Measurements from ENCODE around the gene FAM83D. TPM values are rescaled to one million over a fixed set of nuclear protein-coding genes. Genes with fewer than 3 reads are reported as not detected.

The FAM83D gene
- total RNA-seq, 1 donor from 2014 or later: 0.77 TPM

GRCh38 chr20:38930242-38930569 lies 4.0 kb downstream of the FAM83D start:
- H3K27me3 ChIP-seq (ENCODE audit: low read depth): no peaks in the 10 kb centered on the region
- no peak for TF ChIP-seq CTCF (IDR thresholded peaks at IDR 0.05; ENCODE audit: borderline replicate concordance)
- intact Hi-C loops (cut with micrococcal nuclease): no loop called here
- peaks cover 22% of the 10 kb centered on the region for H3K4me1 ChIP-seq
- no peak overlapping the region for H3K4me3 ChIP-seq
- no peak overlapping the region for H3K27ac ChIP-seq (replicated peaks)
- no peaks in the 10 kb centered on the region for H3K36me3 ChIP-seq
- no peaks in the 10 kb centered on the region for H3K9me3 ChIP-seq (replicated peaks)
- DNase-seq: no peak

GRCh38 chr20:38931984-38932383 lies 5.8 kb downstream of the FAM83D start:
- TF ChIP-seq CTCF (IDR thresholded peaks at IDR 0.05; ENCODE audit: borderline replicate concordance): no peak
- no peaks in the 10 kb centered on the region for H3K27me3 ChIP-seq (ENCODE audit: low read depth)
- intact Hi-C loops (cut with micrococcal nuclease): no loop called here
- peaks cover 14% of the 10 kb centered on the region for H3K4me1 ChIP-seq
- H3K9me3 ChIP-seq (replicated peaks): no peaks in the 10 kb centered on the region
- no peak overlapping the region for H3K4me3 ChIP-seq
- DNase-seq: no peak
- no peak overlapping the region for H3K27ac ChIP-seq (replicated peaks)
- no peaks in the 10 kb centered on the region for H3K36me3 ChIP-seq

- intact Hi-C loops (cut with micrococcal nuclease): no loop called here
- no peak for DNase-seq
- H3K4me3 ChIP-seq: no peak overlapping the region
Measured at GRCh38 chr20:38932457-38933120, 6.4 kb downstream of the FAM83D start.

GRCh38 chr20:38934530-38934929 lies 8.3 kb downstream of the FAM83D start:
- no peak for TF ChIP-seq CTCF (IDR thresholded peaks at IDR 0.05; ENCODE audit: borderline replicate concordance)
- Histone ChIP-seq H3K4me3 (no peak overlapping the region), H3K4me1 (no peaks in the 10 kb centered on the region), H3K36me3 (no peaks in the 10 kb centered on the region), H3K27me3 (ENCODE audit: low read depth) (no peaks in the 10 kb centered on the region), H3K9me3 (replicated peaks) (no peaks in the 10 kb centered on the region), H3K27ac (replicated peaks) (no peak overlapping the region)
- no peak for DNase-seq
- intact Hi-C loops (cut with micrococcal nuclease): no loop called here

More at GRCh38 chr20:38932457-38933120, 6.4 kb downstream of the FAM83D start:
- Histone ChIP-seq H3K9me3 (replicated peaks) (no peaks in the 10 kb centered on the region), H3K27ac (replicated peaks) (no peak overlapping the region), H3K36me3 (no peaks in the 10 kb centered on the region), H3K27me3 (ENCODE audit: low read depth) (no peaks in the 10 kb centered on the region), H3K4me1 (peaks cover 8% of the 10 kb centered on the region)
- TF ChIP-seq CTCF (IDR thresholded peaks at IDR 0.05; ENCODE audit: borderline replicate concordance): no peak

- no peak overlapping the region for H3K27ac ChIP-seq (replicated peaks)
- no peaks in the 10 kb centered on the region for H3K4me1 ChIP-seq
- no peaks in the 10 kb centered on the region for H3K27me3 ChIP-seq (ENCODE audit: low read depth)
Measured at GRCh38 chr20:38935285-38935684, 9.1 kb downstream of the FAM83D start.

More at GRCh38 chr20:38935285-38935684, 9.1 kb downstream of the FAM83D start:
- intact Hi-C loops (cut with micrococcal nuclease): no loop called here
- Histone ChIP-seq H3K4me3 (no peak overlapping the region), H3K9me3 (replicated peaks) (no peaks in the 10 kb centered on the region), H3K36me3 (no peaks in the 10 kb centered on the region)
- TF ChIP-seq CTCF (IDR thresholded peaks at IDR 0.05; ENCODE audit: borderline replicate concordance): no peak
- DNase-seq: no peak

Data from left ventricle myocardium inferior (tissue), 1 donor.